ENCODE results near the gene RNF182. TPM values are rescaled to one million over a fixed set of nuclear protein-coding genes. Genes with fewer than 3 reads are reported as not detected.
A peak's percentile ranks its signal among the peaks of the same experiment; 100 is the strongest.

Gene RNF182
- total and polyA plus RNA-seq, 9 of the 15 experiments (the other 6 are each of a cell fraction or from before 2014, with no cell fraction given), result 12.8 to 22.8 (median 17.5) TPM

DNA sequence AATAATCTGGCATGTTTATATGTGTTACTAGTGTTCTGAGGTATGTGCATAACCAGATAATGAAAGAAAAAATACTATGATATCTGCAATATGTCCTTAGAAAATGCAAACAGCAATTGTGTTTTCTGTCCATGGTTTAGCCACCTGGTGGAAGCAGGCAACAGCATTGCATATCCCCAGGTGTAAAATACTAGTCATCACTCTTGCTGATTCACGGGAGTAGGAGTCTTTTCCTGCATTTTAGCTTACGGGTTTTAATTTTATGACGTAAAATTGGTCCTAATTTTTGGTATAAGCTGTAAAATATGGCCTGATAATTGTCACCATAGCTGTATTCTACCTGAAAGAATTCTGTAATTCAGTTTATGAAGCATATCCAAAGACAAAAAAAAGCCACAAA, 2.5 kb downstream of the RNF182 start (continued):
- TF ChIP-seq, protein P1, sequence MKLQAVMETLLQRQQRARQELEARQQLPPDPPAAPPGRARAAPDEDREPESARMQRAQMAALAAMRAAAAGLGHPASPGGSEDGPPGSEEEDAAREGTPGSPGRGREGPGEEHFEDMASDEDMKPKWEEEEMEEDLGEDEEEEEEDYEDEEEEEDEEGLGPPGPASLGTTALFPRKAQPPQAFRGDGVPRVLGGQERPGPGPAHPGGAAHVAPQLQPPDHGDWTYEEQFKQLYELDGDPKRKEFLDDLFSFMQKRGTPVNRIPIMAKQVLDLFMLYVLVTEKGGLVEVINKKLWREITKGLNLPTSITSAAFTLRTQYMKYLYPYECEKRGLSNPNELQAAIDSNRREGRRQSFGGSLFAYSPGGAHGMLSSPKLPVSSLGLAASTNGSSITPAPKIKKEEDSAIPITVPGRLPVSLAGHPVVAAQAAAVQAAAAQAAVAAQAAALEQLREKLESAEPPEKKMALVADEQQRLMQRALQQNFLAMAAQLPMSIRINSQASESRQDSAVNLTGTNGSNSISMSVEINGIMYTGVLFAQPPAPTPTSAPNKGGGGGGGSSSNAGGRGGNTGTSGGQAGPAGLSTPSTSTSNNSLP (IDR thresholded peaks at IDR 0.05; ENCODE audit: borderline replicate concordance, low read depth, low read length), result peak; percentile 45; the same call in 1 of the 2 replicates
- TF ChIP-seq BRCA1 (IDR thresholded peaks at IDR 0.05) (no peak), BRCA1 (CRISPR knock-in tag; IDR thresholded peaks at IDR 0.05) (no peak), NRF1 (conservative IDR thresholded peaks at IDR 0.05 in 1 of 2, IDR thresholded peaks at IDR 0.05 in 1 of 2) (no peak), ZNF436 (CRISPR knock-in tag; IDR thresholded peaks at IDR 0.05) (no peak), ZNF217 (CRISPR knock-in tag; IDR thresholded peaks at IDR 0.05) (no peak; the same call in 1 of the 2 replicates), IRF2 (CRISPR knock-in tag; IDR thresholded peaks at IDR 0.05) (no peak), TEAD4 (IDR thresholded peaks at IDR 0.05; ENCODE audit: low read length) (peak; percentile 42; the same call in 1 of the 2 replicates), TEAD4 (CRISPR knock-in tag; IDR thresholded peaks at IDR 0.05; ENCODE audit: borderline replicate concordance) (no peak), ZNF134 (CRISPR knock-in tag; conservative IDR thresholded peaks at IDR 0.05) (no peak), MAFK (IDR thresholded peaks at IDR 0.05; ENCODE audit: low read length) (peak; percentile 66; the same call in 1 of the 2 replicates), KDM5B (IDR thresholded peaks at IDR 0.05; ENCODE audit: insufficient replicate concordance, low read depth, low read length) (no peak)
- TF ChIP-seq, protein P2, sequence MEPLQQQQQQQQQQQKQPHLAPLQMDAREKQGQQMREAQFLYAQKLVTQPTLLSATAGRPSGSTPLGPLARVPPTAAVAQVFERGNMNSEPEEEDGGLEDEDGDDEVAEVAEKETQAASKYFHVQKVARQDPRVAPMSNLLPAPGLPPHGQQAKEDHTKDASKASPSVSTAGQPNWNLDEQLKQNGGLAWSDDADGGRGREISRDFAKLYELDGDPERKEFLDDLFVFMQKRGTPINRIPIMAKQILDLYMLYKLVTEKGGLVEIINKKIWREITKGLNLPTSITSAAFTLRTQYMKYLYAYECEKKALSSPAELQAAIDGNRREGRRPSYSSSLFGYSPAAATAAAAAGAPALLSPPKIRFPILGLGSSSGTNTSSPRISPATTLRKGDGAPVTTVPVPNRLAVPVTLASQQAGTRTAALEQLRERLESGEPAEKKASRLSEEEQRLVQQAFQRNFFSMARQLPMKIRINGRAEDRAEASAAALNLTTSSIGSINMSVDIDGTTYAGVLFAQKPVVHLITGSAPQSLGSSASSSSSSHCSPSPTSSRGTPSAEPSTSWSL (CRISPR knock-in tag; IDR thresholded peaks at IDR 0.05; ENCODE audit: borderline replicate concordance), result no peak
- TF ChIP-seq, protein P3, sequence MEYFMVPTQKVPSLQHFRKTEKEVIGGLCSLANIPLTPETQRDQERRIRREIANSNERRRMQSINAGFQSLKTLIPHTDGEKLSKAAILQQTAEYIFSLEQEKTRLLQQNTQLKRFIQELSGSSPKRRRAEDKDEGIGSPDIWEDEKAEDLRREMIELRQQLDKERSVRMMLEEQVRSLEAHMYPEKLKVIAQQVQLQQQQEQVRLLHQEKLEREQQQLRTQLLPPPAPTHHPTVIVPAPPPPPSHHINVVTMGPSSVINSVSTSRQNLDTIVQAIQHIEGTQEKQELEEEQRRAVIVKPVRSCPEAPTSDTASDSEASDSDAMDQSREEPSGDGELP (CRISPR knock-in tag; IDR thresholded peaks at IDR 0.05; ENCODE audit: borderline replicate concordance), result no peak; the same call in 1 of the 2 replicates
- TF ChIP-seq, protein P4, sequence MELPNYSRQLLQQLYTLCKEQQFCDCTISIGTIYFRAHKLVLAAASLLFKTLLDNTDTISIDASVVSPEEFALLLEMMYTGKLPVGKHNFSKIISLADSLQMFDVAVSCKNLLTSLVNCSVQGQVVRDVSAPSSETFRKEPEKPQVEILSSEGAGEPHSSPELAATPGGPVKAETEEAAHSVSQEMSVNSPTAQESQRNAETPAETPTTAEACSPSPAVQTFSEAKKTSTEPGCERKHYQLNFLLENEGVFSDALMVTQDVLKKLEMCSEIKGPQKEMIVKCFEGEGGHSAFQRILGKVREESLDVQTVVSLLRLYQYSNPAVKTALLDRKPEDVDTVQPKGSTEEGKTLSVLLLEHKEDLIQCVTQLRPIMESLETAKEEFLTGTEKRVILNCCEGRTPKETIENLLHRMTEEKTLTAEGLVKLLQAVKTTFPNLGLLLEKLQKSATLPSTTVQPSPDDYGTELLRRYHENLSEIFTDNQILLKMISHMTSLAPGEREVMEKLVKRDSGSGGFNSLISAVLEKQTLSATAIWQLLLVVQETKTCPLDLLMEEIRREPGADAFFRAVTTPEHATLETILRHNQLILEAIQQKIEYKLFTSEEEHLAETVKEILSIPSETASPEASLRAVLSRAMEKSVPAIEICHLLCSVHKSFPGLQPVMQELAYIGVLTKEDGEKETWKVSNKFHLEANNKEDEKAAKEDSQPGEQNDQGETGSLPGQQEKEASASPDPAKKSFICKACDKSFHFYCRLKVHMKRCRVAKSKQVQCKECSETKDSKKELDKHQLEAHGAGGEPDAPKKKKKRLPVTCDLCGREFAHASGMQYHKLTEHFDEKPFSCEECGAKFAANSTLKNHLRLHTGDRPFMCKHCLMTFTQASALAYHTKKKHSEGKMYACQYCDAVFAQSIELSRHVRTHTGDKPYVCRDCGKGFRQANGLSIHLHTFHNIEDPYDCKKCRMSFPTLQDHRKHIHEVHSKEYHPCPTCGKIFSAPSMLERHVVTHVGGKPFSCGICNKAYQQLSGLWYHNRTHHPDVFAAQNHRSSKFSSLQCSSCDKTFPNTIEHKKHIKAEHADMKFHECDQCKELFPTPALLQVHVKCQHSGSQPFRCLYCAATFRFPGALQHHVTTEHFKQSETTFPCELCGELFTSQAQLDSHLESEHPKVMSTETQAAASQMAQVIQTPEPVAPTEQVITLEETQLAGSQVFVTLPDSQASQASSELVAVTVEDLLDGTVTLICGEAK (IDR thresholded peaks at IDR 0.05), result no peak
- TF ChIP-seq, protein P4 (CRISPR knock-in tag; IDR thresholded peaks at IDR 0.05), result no peak
